Adipose tissue (tissue), 3 donors: ENCODE data around the gene TMA7B. TPM values are rescaled to one million over a fixed set of nuclear protein-coding genes. Genes with fewer than 3 reads are reported as not detected.

Source experiments
- H3K27ac ChIP-seq: one replicate; pipeline ENCODE4 v1.5.1; 2013; ENCODE audit warnings: low read depth, low read length
- WGBS, 3 donors: extraction: QIAGEN DNeasy Blood & Tissue Kit; methylation state at CpG; one replicate each; pipeline ENCODE4 v1.1.7; 2013; 5-methylcytosine and 5-hydroxymethylcytosine counted together
- polyA plus RNA-seq, 3 donors: library from polyadenylated mRNA; stranded (reverse); fragments of 200-250 nt; gene quantifications; one replicate each; pipeline ENCODE4 v1.2.3, GENCODE V29; 2013
- donor health status: healthy with polysubstance abuse.
- donor health status: Bipolar disorder and iron deficiency.
- donor health status: healthy.

The TMA7B gene
- polyA plus RNA-seq, 3 donors = 0.56 TPM; not detected in 2

- H3K27ac ChIP-seq = no peak overlapping the region
- WGBS, 3 donors = 71 to 76% (median 76%) methylated on average over 4 of the region's 4 CpGs
Measured at GRCh38 chr22:39928536-39929520, 31.4 kb upstream of the TMA7B start.

DNA sequence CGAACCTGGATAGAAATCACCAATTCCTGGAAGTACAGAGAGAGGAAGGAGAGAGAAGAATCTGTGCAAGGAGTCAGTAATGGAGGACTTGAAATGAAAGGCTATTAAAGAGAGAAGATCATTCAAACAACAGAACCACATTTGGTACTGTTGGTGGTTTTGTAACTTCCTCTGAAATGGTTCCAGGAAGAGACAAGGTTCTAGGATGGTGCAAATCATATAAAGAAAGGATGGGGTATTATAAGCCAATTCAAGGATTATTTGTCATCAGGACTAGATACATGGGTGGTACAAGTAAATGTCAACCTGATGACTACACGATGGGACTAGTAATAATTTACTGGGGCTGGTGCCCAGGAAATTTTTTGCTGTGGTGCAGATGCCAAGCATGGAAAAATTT, 28.9 kb upstream of the TMA7B start:
- no peak overlapping the region for H3K27ac ChIP-seq
- WGBS, 3 donors = 54 to 64% (median 56%) methylated on average over 2 of the region's 2 CpGs

- 60 to 80% (median 76%) methylated on average over 2 of the region's 2 CpGs for WGBS, 3 donors
- H3K27ac ChIP-seq = no peak overlapping the region
Measured at GRCh38 chr22:39932166-39932565, 28.0 kb upstream of the TMA7B start.

- no peak overlapping the region for H3K27ac ChIP-seq
- 68 to 79% (median 76%) methylated on average over 7 of the region's 7 CpGs for WGBS, 3 donors
Measured at GRCh38 chr22:39932918-39933649, 27.1 kb upstream of the TMA7B start.

GRCh38 chr22:39933741-39934140, 26.5 kb upstream of the TMA7B start:
- no peak overlapping the region for H3K27ac ChIP-seq
- 72 to 91% (median 74%) methylated on average over 8 of the region's 8 CpGs for WGBS, 3 donors

DNA sequence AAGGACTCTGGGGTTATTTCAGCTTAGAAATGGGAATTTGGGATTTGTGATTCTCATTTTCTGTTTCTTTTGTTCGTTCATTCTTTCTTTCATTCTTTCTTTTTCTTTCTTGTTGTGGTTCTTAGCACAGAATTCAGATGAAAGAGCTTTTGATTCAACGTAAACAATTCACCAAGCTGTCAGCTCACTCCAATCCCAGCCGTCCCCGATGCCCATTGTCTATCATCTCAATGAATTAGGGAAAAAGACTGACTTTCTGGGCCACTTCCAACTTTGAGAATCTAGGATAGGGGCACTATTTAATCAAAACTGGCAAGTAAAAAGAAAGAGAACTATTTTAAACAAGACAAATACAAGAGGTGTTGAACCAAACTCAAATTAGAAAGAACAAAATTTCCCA, 25.1 kb upstream of the TMA7B start:
- no peak overlapping the region for H3K27ac ChIP-seq
- 59 to 78% (median 71%) methylated on average over 4 of the region's 4 CpGs for WGBS, 3 donors

DNA sequence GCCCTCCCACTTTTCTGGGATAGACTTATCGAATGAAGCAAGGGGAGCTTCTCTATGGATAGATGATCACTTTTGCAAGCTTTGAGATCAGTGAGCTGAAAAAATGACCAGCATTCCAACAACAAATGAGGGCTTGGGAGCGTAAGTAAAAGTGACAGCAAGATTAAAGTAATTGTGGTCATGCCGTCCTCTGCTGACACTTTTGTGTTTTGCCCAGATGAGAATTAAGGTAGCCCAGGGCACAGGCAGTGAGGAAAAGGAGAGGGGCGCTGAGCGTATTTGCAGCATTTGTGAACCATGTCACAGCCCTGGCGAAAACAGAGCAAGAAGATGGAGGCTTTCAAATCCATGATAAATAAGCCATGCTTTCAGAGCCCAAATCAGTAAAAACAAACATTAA, 24.6 kb upstream of the TMA7B start:
- WGBS, 3 donors = 61 to 71% (median 69%) methylated on average over 6 of the region's 6 CpGs
- H3K27ac ChIP-seq = no peak overlapping the region

- 58 to 76% (median 58%) methylated on average over 6 of the region's 6 CpGs for WGBS, 3 donors
- H3K27ac ChIP-seq = no peak overlapping the region
Measured at GRCh38 chr22:39936523-39937145, 23.6 kb upstream of the TMA7B start.

DNA sequence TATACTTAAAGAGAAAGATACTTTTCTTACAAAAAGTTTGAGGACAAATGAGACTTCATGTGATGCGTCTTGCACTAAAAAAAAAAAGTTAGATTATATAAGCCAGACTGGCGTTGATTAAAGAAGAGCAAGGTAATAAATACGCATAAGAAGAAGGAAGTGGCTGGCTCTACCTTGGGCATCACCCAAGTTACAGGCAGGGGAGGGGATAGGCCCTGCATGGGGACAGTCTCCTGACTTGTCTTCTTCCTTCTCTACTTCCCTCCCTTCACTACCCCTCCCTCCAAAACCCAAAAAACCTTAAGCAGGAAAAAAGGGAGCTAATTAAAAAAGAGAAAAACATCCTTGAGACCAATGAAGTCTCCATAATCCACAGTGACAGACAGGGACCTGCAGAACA, 22.3 kb upstream of the TMA7B start:
- WGBS, 3 donors = 69 to 85% (median 81%) methylated on average over 3 of the region's 3 CpGs
- H3K27ac ChIP-seq = no peak overlapping the region

GRCh38 chr22:39938509-39939111, 21.6 kb upstream of the TMA7B start:
- 84 to 88% (median 86%) methylated on average over 14 of the region's 14 CpGs for WGBS, 3 donors
- no peak overlapping the region for H3K27ac ChIP-seq

GRCh38 chr22:39939830-39940229, 20.4 kb upstream of the TMA7B start:
- no peak overlapping the region for H3K27ac ChIP-seq
- WGBS, 3 donors = 97 to 98% (median 97%) methylated on average over 3 of the region's 3 CpGs

- 71 to 75% (median 72%) methylated on average over 9 of the region's 9 CpGs for WGBS, 3 donors
- H3K27ac ChIP-seq = no peak overlapping the region
Measured at GRCh38 chr22:39940757-39941305, 19.4 kb upstream of the TMA7B start.

GRCh38 chr22:39941601-39942000, 18.6 kb upstream of the TMA7B start:
- no peak overlapping the region for H3K27ac ChIP-seq
- WGBS, 3 donors = 67 to 94% (median 90%) methylated on average over 2 of the region's 2 CpGs

DNA sequence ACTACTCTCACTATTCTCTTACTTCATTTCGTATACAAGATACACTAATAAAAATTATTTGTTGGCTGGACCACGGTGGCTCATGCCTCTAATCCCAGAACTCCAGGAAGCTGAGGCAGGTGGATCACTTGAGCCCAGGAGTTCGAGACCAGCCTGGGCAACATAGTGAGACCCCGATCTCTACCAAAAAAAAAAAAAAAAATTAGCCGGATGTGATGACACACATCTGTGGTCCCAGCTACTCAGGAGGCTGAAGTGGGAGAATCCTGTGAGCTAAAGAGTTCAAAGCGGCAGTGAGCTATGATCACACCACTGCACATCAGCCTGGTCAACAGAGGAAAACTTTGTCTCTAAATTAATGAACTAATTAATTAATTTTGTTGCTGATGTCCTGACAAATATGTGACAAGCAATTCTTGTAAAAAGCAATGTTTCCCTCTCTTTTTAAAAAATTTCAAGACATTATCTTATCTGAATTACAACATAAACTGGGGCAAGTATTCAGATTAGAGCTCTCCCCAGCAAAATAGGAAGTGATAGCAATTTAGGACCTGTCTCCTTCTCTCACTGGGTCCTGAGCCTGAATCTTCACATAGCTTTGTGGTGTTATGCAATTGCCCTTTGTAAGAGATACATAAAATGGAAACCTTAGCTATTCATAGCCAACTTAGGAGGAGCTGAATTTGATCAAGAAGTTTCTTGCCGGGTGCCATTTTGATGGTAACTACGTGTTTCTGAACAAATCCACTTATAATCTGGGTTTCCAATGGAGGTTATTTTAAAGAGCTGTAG, 17.6 kb upstream of the TMA7B start:
- no peak overlapping the region for H3K27ac ChIP-seq
- WGBS, 3 donors = 83 to 87% (median 87%) methylated on average over 8 of the region's 8 CpGs

- WGBS, 3 donors = 80 to 85% (median 83%) methylated on average over 5 of the region's 5 CpGs
- H3K27ac ChIP-seq = no peak overlapping the region
Measured at GRCh38 chr22:39943337-39943736, 16.9 kb upstream of the TMA7B start.

DNA sequence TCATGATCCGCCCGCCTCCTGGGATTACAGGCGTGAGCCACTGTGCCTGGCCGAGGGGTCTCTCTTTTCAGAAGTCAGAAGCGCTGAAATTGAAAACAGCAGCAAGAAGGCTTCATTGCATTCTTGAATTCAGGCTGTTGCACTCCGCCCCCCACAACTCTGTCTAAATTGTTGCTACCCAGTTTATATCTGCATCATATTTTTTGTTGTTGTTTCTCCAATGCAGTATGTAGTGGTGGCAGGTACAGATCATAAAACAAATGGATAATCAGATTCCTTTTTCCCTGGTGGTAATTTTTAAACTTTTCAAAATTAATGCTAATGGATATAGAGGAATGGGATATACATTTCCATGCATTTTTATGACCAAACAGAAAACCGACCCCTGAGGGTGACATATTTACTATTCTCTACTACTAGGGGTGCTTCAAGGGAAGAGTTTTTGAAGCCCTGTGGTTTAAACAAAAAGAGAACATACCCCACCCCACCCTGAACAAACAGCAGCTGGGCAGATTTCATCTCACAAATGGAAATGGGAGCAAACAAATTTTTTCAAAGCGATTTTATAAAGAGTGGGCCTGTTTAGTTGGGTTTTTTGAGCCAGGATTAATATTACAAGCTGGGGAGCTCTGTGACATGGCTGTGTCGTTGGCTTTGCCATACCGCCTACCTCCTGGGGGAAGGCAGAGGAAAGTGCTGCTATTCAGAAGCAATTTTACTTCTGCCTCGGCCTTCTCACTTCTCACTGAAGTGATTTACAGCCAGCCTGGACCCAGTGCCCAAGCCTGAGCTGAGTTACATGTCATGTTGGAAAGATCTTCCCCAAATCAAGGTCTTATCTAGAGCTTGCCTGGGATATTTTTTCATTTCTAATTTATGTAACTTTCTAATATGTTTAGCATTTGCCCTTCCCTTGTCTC, 16.0 kb upstream of the TMA7B start:
- 84 to 90% (median 89%) methylated on average over 11 of the region's 11 CpGs for WGBS, 3 donors
- no peak overlapping the region for H3K27ac ChIP-seq

- H3K27ac ChIP-seq = no peak overlapping the region
Measured at GRCh38 chr22:39946126-39946502, 14.1 kb upstream of the TMA7B start.

More at GRCh38 chr22:39946126-39946502, 14.1 kb upstream of the TMA7B start:
- WGBS, 3 donors = 93 to 97% (median 94%) methylated on average over 4 of the region's 4 CpGs
